Activated effector memory CD4-positive, alpha-beta T cell treated with anti-CD3 and anti-CD28 coated beads, Interleukin-2, amount 50 U/mL, for 16 hours (primary cell): ENCODE results near the gene DENND2C.

ENCODE experiments used
- DNase-seq: peaks from one replicate; pipeline ENCODE4 v3.0.0-alpha.2; 2020

The DENND2C gene

GRCh38 chr1:114671939-114672275, 2.1 kb upstream of the DENND2C start:
- DNase-seq = no peak

- no peak for DNase-seq
These were observed 1.4 kb upstream of the DENND2C start for GRCh38 chr1:114671011-114671938.

- peak; percentile 94 for DNase-seq
These were observed 498 bp upstream of the DENND2C start for GRCh38 chr1:114670083-114671010.

GRCh38 chr1:114668784-114669561, 876 bp downstream of the DENND2C start:
- no peak for DNase-seq

- no peak for DNase-seq
These were observed 1.5 kb downstream of the DENND2C start for GRCh38 chr1:114668373-114668772.

GRCh38 chr1:114666954-114667353, 2.9 kb downstream of the DENND2C start:
- no peak for DNase-seq

GRCh38 chr1:114660238-114660637, 9.6 kb downstream of the DENND2C start:
- no peak for DNase-seq

GRCh38 chr1:114651893-114652292, 18.0 kb downstream of the DENND2C start:
- DNase-seq = no peak

- no peak for DNase-seq
These were observed 21.3 kb downstream of the DENND2C start for GRCh38 chr1:114648503-114648902.

- DNase-seq = no peak
These were observed 28.5 kb downstream of the DENND2C start for GRCh38 chr1:114641377-114641776.

- no peak for DNase-seq
These were observed 30.9 kb downstream of the DENND2C start for GRCh38 chr1:114638910-114639309.

- no peak for DNase-seq
These were observed 37.4 kb downstream of the DENND2C start for GRCh38 chr1:114632427-114632826.

GRCh38 chr1:114627107-114627506, 42.7 kb downstream of the DENND2C start:
- no peak for DNase-seq

- DNase-seq = no peak
These were observed 46.5 kb downstream of the DENND2C start for GRCh38 chr1:114623364-114623763.

- no peak for DNase-seq
These were observed 49.4 kb downstream of the DENND2C start for GRCh38 chr1:114620419-114620818.

GRCh38 chr1:114618606-114619005, 51.2 kb downstream of the DENND2C start:
- no peak for DNase-seq

- DNase-seq = no peak
These were observed 59.2 kb downstream of the DENND2C start for GRCh38 chr1:114610546-114611245.

GRCh38 chr1:114609826-114610225, 60.0 kb downstream of the DENND2C start:
- no peak for DNase-seq

GRCh38 chr1:114609026-114609425, 60.8 kb downstream of the DENND2C start:
- DNase-seq = no peak

GRCh38 chr1:114607223-114607622, 62.6 kb downstream of the DENND2C start:
- DNase-seq = no peak

- no peak for DNase-seq
These were observed 71.9 kb downstream of the DENND2C start for GRCh38 chr1:114597949-114598348.

GRCh38 chr1:114595602-114596001, 74.2 kb downstream of the DENND2C start:
- DNase-seq = no peak
